HepG2 (cell line): ENCODE results near the gene ZNF189. TPM values are rescaled to one million over a fixed set of nuclear protein-coding genes. Genes with fewer than 3 reads are reported as not detected.
A peak's percentile ranks its signal among the peaks of the same experiment; 100 is the strongest.

Source experiments
- ATF2 ChIP-seq: sonication (generic); formaldehyde crosslinking; IDR thresholded peaks from 2 replicates; pipeline ENCODE4 v1.4.0; 2020; ENCODE audit warnings: missing genetic modification reagents
- GLMP ChIP-seq: sonication (generic); formaldehyde crosslinking; IDR thresholded peaks from 2 replicates; pipeline ENCODE4 v1.9.0; 2021; ENCODE audit warnings: missing genetic modification reagents, mild to moderate bottlenecking, borderline replicate concordance
- HNF4A ChIP-seq: sonication (generic); formaldehyde crosslinking; IDR thresholded peaks from 2 replicates; pipeline ENCODE4 v1.4.0; 2020; ENCODE audit warnings: missing genetic modification reagents
- MAX ChIP-seq: IDR thresholded peaks from 2 replicates; pipeline ENCODE4 v1.6.1; 2012; ENCODE audit warnings: inconsistent platforms
- MLX ChIP-seq: IDR thresholded peaks from 2 replicates; pipeline ENCODE4 v1.6.1; 2016
- RFXAP ChIP-seq: sonication (generic); formaldehyde crosslinking; IDR thresholded peaks from 2 replicates; pipeline ENCODE4 v1.4.0; 2020; ENCODE audit warnings: missing genetic modification reagents, borderline replicate concordance
- TGIF2 ChIP-seq: IDR thresholded peaks from 2 replicates; pipeline ENCODE4 v1.6.1; 2016; ENCODE audit warnings: control low read depth, missing compliant biosample characterization
- TOE1 ChIP-seq: sonication (generic); formaldehyde crosslinking; IDR thresholded peaks from 2 replicates; pipeline ENCODE4 v1.4.0; 2020; ENCODE audit warnings: mild to moderate bottlenecking, missing genetic modification reagents
- ZFP82 ChIP-seq: sonication (generic); formaldehyde crosslinking; IDR thresholded peaks from 2 replicates; pipeline ENCODE4 v1.5.1; 2020; ENCODE audit warnings: mild to moderate bottlenecking, missing genetic modification reagents, borderline replicate concordance
- ZFY ChIP-seq: sonication (generic); formaldehyde crosslinking; IDR thresholded peaks from 2 replicates; pipeline ENCODE4 v1.4.0; 2020; ENCODE audit warnings: missing genetic modification reagents
- ZMYM2 ChIP-seq: sonication (generic); formaldehyde crosslinking; IDR thresholded peaks from 2 replicates; pipeline ENCODE4 v1.8.0; 2022; ENCODE audit warnings: mild to moderate bottlenecking, missing genetic modification reagents
- ZNF10 ChIP-seq: sonication (generic); formaldehyde crosslinking; IDR thresholded peaks from 2 replicates; pipeline ENCODE4 v1.4.0; 2020; ENCODE audit warnings: mild to moderate bottlenecking, low read depth, missing genetic modification reagents, borderline replicate concordance
- ZNF124 ChIP-seq: sonication (generic); formaldehyde crosslinking; IDR thresholded peaks from 2 replicates; pipeline ENCODE4 v1.4.0; 2020; ENCODE audit warnings: missing genetic modification reagents
- ZNF17 ChIP-seq: sonication (generic); formaldehyde crosslinking; IDR thresholded peaks from 2 replicates; pipeline ENCODE4 v1.5.0; 2020; ENCODE audit warnings: mild to moderate bottlenecking, missing genetic modification reagents
- polyA plus RNA-seq, 8 experiments: library from polyadenylated mRNA; depleted of rRNA in 3 of 8; stranded (reverse) in 7 of 8; unstranded in 1 of 8; fragments of >200 nt; fragmentation: Illumina TruSeq in 4 of 8; extraction: Trizol in 4 of 8; gene quantifications; 2 replicates each; pipeline versions ENCODE4 v1.2.1 to v1.2.3, GENCODE V29; 2011 to 2016; ENCODE audit warnings: low read depth in 4 of 8, missing spikeins in 1 of 8, mixed read lengths in 1 of 8; ENCODE audit not compliant: insufficient read depth in 1 of 8
- total RNA-seq, 5 experiments: library from RNA; depleted of rRNA; stranded (reverse); fragments of >200 nt; fragmentation: Illumina TruSeq; extraction: Trizol; gene quantifications; 2 replicates each; pipeline ENCODE4 v1.2.3, GENCODE V29; 2016; ENCODE audit warnings: low read depth in 1 of 5
- TF ChIP-seq, protein P1 (sequence below): sonication (generic); formaldehyde crosslinking; IDR thresholded peaks from 2 replicates; pipeline ENCODE4 v1.4.0; 2020; ENCODE audit warnings: missing genetic modification reagents, borderline replicate concordance
- TF ChIP-seq, protein P2 (sequence below): sonication (generic); formaldehyde crosslinking; conservative IDR thresholded peaks from 2 replicates; pipeline ENCODE4 v1.4.0; 2020; ENCODE audit warnings: mild to moderate bottlenecking, missing genetic modification reagents, moderate library complexity
- TF ChIP-seq, protein P3 (sequence below): IDR thresholded peaks from 2 replicates; pipeline ENCODE4 v1.6.1; 2016; ENCODE audit warnings: low read depth

ZNF189 gene
- total and polyA plus RNA-seq, 2 of the 13 experiments (the other 11 are each of a cell fraction or from before 2014, with no cell fraction given) = 8.4 to 50.0 TPM

- TF ChIP-seq ZNF10 (CRISPR knock-in tag) (no peak), HNF4A (CRISPR knock-in tag) (peak; percentile 68), ZFY (no peak), MLX (CRISPR knock-in tag) (0 out of 2 replicates have a peak, but pooled peaks have one; percentile 45), ATF2 (0 out of 2 replicates have a peak, but pooled peaks have one; percentile 33), TGIF2 (CRISPR knock-in tag) (no peak), ZFP82 (CRISPR knock-in tag) (0 out of 2 replicates have a peak, but pooled peaks have one; percentile 18), ZNF17 (CRISPR knock-in tag) (no peak), MAX (0 out of 2 replicates have a peak, but pooled peaks have one; percentile 12), GLMP (no peak), ZMYM2 (CRISPR knock-in tag) (peak; percentile 51; the same call in 1 of the 2 replicates), RFXAP (no peak), ZNF124 (CRISPR knock-in tag) (0 out of 2 replicates have a peak, but pooled peaks have one; percentile 19), TOE1 (0 out of 2 replicates have a peak, but pooled peaks have one; percentile 40)
- TF ChIP-seq, protein P1, sequence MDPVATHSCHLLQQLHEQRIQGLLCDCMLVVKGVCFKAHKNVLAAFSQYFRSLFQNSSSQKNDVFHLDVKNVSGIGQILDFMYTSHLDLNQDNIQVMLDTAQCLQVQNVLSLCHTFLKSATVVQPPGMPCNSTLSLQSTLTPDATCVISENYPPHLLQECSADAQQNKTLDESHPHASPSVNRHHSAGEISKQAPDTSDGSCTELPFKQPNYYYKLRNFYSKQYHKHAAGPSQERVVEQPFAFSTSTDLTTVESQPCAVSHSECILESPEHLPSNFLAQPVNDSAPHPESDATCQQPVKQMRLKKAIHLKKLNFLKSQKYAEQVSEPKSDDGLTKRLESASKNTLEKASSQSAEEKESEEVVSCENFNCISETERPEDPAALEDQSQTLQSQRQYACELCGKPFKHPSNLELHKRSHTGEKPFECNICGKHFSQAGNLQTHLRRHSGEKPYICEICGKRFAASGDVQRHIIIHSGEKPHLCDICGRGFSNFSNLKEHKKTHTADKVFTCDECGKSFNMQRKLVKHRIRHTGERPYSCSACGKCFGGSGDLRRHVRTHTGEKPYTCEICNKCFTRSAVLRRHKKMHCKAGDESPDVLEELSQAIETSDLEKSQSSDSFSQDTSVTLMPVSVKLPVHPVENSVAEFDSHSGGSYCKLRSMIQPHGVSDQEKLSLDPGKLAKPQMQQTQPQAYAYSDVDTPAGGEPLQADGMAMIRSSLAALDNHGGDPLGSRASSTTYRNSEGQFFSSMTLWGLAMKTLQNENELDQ = no peak
- TF ChIP-seq, protein P2, sequence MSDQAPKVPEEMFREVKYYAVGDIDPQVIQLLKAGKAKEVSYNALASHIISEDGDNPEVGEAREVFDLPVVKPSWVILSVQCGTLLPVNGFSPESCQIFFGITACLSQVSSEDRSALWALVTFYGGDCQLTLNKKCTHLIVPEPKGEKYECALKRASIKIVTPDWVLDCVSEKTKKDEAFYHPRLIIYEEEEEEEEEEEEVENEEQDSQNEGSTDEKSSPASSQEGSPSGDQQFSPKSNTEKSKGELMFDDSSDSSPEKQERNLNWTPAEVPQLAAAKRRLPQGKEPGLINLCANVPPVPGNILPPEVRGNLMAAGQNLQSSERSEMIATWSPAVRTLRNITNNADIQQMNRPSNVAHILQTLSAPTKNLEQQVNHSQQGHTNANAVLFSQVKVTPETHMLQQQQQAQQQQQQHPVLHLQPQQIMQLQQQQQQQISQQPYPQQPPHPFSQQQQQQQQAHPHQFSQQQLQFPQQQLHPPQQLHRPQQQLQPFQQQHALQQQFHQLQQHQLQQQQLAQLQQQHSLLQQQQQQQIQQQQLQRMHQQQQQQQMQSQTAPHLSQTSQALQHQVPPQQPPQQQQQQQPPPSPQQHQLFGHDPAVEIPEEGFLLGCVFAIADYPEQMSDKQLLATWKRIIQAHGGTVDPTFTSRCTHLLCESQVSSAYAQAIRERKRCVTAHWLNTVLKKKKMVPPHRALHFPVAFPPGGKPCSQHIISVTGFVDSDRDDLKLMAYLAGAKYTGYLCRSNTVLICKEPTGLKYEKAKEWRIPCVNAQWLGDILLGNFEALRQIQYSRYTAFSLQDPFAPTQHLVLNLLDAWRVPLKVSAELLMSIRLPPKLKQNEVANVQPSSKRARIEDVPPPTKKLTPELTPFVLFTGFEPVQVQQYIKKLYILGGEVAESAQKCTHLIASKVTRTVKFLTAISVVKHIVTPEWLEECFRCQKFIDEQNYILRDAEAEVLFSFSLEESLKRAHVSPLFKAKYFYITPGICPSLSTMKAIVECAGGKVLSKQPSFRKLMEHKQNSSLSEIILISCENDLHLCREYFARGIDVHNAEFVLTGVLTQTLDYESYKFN = peak; percentile 59
- TF ChIP-seq, protein P3, sequence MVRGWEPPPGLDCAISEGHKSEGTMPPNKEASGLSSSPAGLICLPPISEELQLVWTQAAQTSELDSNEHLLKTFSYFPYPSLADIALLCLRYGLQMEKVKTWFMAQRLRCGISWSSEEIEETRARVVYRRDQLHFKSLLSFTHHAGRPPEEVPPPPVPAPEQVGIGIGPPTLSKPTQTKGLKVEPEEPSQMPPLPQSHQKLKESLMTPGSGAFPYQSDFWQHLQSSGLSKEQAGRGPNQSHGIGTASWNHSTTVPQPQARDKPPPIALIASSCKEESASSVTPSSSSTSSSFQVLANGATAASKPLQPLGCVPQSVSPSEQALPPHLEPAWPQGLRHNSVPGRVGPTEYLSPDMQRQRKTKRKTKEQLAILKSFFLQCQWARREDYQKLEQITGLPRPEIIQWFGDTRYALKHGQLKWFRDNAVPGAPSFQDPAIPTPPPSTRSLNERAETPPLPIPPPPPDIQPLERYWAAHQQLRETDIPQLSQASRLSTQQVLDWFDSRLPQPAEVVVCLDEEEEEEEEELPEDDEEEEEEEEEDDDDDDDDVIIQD = 0 out of 2 replicates have a peak, but pooled peaks have one; percentile 37
Observed at GRCh38 chr9:101432171-101432570, 33.5 kb downstream of the ZNF189 start (continued).
